K562 (cell line): ENCODE results near the gene ZNF644. TPM values are rescaled to one million over a fixed set of nuclear protein-coding genes. Genes with fewer than 3 reads are reported as not detected.

ENCODE experiments used
- CREB1 ChIP-seq, 2 experiments: sonication (generic) in 1 of 2; formaldehyde crosslinking in 1 of 2; IDR thresholded peaks; 2 replicates each; pipeline versions ENCODE4 v1.6.1 to v1.8.0; 2012 to 2022; ENCODE audit warnings: inconsistent platforms in 1 of 2, mild to moderate bottlenecking in 1 of 2, missing genetic modification reagents in 1 of 2, moderate library complexity in 1 of 2
- CREB3L1 ChIP-seq: fragments of 450-650 bp; IDR thresholded peaks from 2 replicates; pipeline ENCODE4 v1.6.1; 2014; ENCODE audit warnings: low read depth, mild to moderate bottlenecking, moderate library complexity, borderline replicate concordance
- CXXC5 ChIP-seq: fragments of 250-450 bp; sonication (Bioruptor Pico); IDR thresholded peaks from 2 replicates; pipeline ENCODE4 v1.8.0; 2022; ENCODE audit warnings: inconsistent platforms, mild to moderate bottlenecking, moderate library complexity
- E2F6 ChIP-seq, 2 experiments: IDR thresholded peaks; 2 replicates each; pipeline ENCODE4 v1.6.1; 2011; ENCODE audit warnings: borderline replicate concordance in 1 of 2, control low read depth in 1 of 2, low read depth in 1 of 2, low read length in 1 of 2, mild to moderate bottlenecking in 1 of 2, mixed read lengths in 1 of 2, moderate library complexity in 1 of 2; ENCODE audit not compliant: insufficient read depth in 1 of 2, insufficient read length in 1 of 2, poor library complexity in 1 of 2, severe bottlenecking in 1 of 2; ENCODE audit errors: extremely low read depth in 1 of 2
- HCFC1 ChIP-seq: IDR thresholded peaks from 2 replicates; pipeline ENCODE4 v1.6.1; 2012; ENCODE audit warnings: low read depth, low read length, improper control_type of control experiment
- JUND ChIP-seq, 2 experiments: IDR thresholded peaks; 2 replicates in 1 of 2; 3 replicates in 1 of 2; pipeline ENCODE4 v1.6.1; 2011; ENCODE audit warnings: borderline replicate concordance in 2 of 2, low read depth in 2 of 2, low read length in 2 of 2, improper control_type of control experiment in 1 of 2, missing biosample characterization in 1 of 2, missing genetic modification characterization in 1 of 2, missing genetic modification reagents in 1 of 2
- MEIS2 ChIP-seq: fragments of 450-650 bp; IDR thresholded peaks from 2 replicates; pipeline ENCODE4 v1.6.1; 2014; ENCODE audit warnings: mild to moderate bottlenecking; ENCODE audit not compliant: partially characterized antibody
- MTA1 ChIP-seq: fragments of 450-650 bp; IDR thresholded peaks from 2 replicates; pipeline ENCODE4 v1.6.1; 2017; ENCODE audit warnings: borderline replicate concordance
- MTA3 ChIP-seq: fragments of 450-650 bp; formaldehyde crosslinking; IDR thresholded peaks from 2 replicates; pipeline ENCODE4 v1.6.1; 2017; ENCODE audit warnings: mild to moderate bottlenecking, borderline replicate concordance
- NCOA6 ChIP-seq: fragments of 450-650 bp; IDR thresholded peaks from 2 replicates; pipeline ENCODE4 v1.6.1; 2017; ENCODE audit warnings: mild to moderate bottlenecking
- NFE2 ChIP-seq: IDR thresholded peaks from 2 replicates; pipeline ENCODE4 v1.6.1; 2014; ENCODE audit warnings: antibody characterized with exemption, low read depth
- RBM22 ChIP-seq: fragments of 200-400 bp; formaldehyde crosslinking; IDR thresholded peaks from 2 replicates; pipeline ENCODE4 v1.6.1; 2018; ENCODE audit warnings: low read length, low read depth; ENCODE audit not compliant: poor library complexity, severe bottlenecking
- SRSF7 ChIP-seq: fragments of 200-400 bp; formaldehyde crosslinking; optimal IDR thresholded peaks from 2 replicates; pipeline ENCODE3; 2017; ENCODE audit warnings: mild to moderate bottlenecking, low read depth, low read length
- XRCC5 ChIP-seq: fragments of 200-400 bp; formaldehyde crosslinking; IDR thresholded peaks from 2 replicates; pipeline ENCODE4 v1.6.1; 2017; ENCODE audit warnings: low read depth, mild to moderate bottlenecking, low read length
- YY1 ChIP-seq, 3 experiments: IDR thresholded peaks; 2 replicates each; pipeline ENCODE4 v1.6.1; 2011; ENCODE audit warnings: low read length in 2 of 3, mild to moderate bottlenecking in 2 of 3, moderate library complexity in 2 of 3, borderline replicate concordance in 1 of 3, control low read depth in 1 of 3, low read depth in 1 of 3; ENCODE audit not compliant: insufficient read depth in 3 of 3, insufficient replicate concordance in 2 of 3, control insufficient read depth in 1 of 3, insufficient read length in 1 of 3; ENCODE audit errors: extremely low read depth in 1 of 3
- ZBTB12 ChIP-seq: fragments of 250-450 bp; sonication (Bioruptor Pico); IDR thresholded peaks from 2 replicates; pipeline ENCODE4 v1.4.0; 2020
- ZBTB26 ChIP-seq: fragments of 450-650 bp; formaldehyde crosslinking; IDR thresholded peaks from 2 replicates; pipeline ENCODE4 v1.4.0; 2022; ENCODE audit warnings: missing genetic modification characterization
- ZNF165 ChIP-seq: fragments of 250-450 bp; sonication (Bioruptor Pico); IDR thresholded peaks from 2 replicates; pipeline ENCODE4 v1.4.0; 2020; ENCODE audit warnings: borderline replicate concordance
- ZNF583 ChIP-seq: fragments of 250-450 bp; sonication (Bioruptor Pico); IDR thresholded peaks from 2 replicates; pipeline ENCODE4 v1.4.0; 2020
- ZNF778 ChIP-seq: fragments of 450-650 bp; formaldehyde crosslinking; IDR thresholded peaks from 2 replicates; pipeline ENCODE4 v1.4.0; 2020; ENCODE audit warnings: mild to moderate bottlenecking, moderate library complexity
- polyA plus RNA-seq, 8 experiments: library from polyadenylated mRNA; depleted of rRNA in 4 of 8; stranded (reverse) in 5 of 8; unstranded in 3 of 8; fragments of >200 nt; fragmentation: Nextera tagmentation in 2 of 8; fragmentation: Illumina TruSeq in 1 of 8; extraction: Ambion mirVana in 2 of 8; extraction: Trizol in 1 of 8; gene quantifications; 2 replicates each; pipeline versions ENCODE4 v1.2.1 to v1.2.3, GENCODE V29; 2011 to 2014; ENCODE audit warnings: inconsistent platforms in 1 of 8, missing spikeins in 1 of 8
- total RNA-seq, 7 experiments: library from RNA; depleted of rRNA in 6 of 7; stranded (reverse); fragments of >200 nt in 6 of 7; fragmentation: Illumina TruSeq in 2 of 7; extraction: Trizol in 2 of 7; gene quantifications; 2 replicates each; pipeline versions ENCODE4 v1.2.1 to v1.2.3, GENCODE V29; 2011 to 2021; ENCODE audit warnings: low replicate concordance in 1 of 7

Gene ZNF644
- total and polyA plus RNA-seq, 9 of the 15 experiments (the other 6 are each of a cell fraction or from before 2014, with no cell fraction given): 25.3 to 71.4 (median 39.6) TPM

GRCh38 chr1:91021686-91022517, at the start of gene ZNF644 (continued):
- TF ChIP-seq CREB3L1 (peak; percentile 82; the same call in 1 of the 2 replicates), XRCC5 (peak; percentile 85; the same call in 1 of the 2 replicates), SRSF7 (no peak), E2F6 (IDR thresholded peaks at IDR 0.05; ENCODE audit: borderline replicate concordance in 1 of 2, extremely low read depth in 1 of 2, insufficient read depth in 1 of 2, insufficient read length in 1 of 2, low read depth in 1 of 2, low read length in 1 of 2, poor library complexity in 1 of 2, severe bottlenecking in 1 of 2) (peak; percentile 99 to 100), MTA1 (peak; percentile 91), CREB1 (IDR thresholded peaks at IDR 0.05) (peak; percentile 94), CREB1 (CRISPR knock-in tag; IDR thresholded peaks at IDR 0.05) (peak; percentile 89), NCOA6 (peak; percentile 68; the same call in 1 of the 2 replicates), MEIS2 (peak; percentile 27), RBM22 (peak; percentile 56), JUND (IDR thresholded peaks at IDR 0.05; ENCODE audit: borderline replicate concordance, low read depth, low read length) (peak; percentile 84), JUND (tag; IDR thresholded peaks at IDR 0.05; ENCODE audit: borderline replicate concordance, low read depth, low read length) (peak; percentile 65; the same call in 2 of the 3 replicates), ZNF778 (no peak), ZBTB26 (CRISPR knock-in tag) (no peak), HCFC1 (peak; percentile 10), ZNF165 (CRISPR knock-in tag) (no peak), NFE2 (no peak), ZBTB12 (CRISPR knock-in tag) (peak; percentile 78), YY1 (IDR thresholded peaks at IDR 0.05; ENCODE audit: borderline replicate concordance in 1 of 3, control insufficient read depth in 1 of 3, extremely low read depth in 1 of 3, insufficient read depth in 3 of 3, insufficient read length in 1 of 3, insufficient replicate concordance in 2 of 3, low read depth in 1 of 3, low read length in 2 of 3) (peak; percentile 66 to 90 (median 86)), ZNF583 (CRISPR knock-in tag) (0 out of 2 replicates have a peak, but pooled peaks have one; percentile 27), MTA3 (peak; percentile 67; the same call in 1 of the 2 replicates), CXXC5 (peak; percentile 93)
